NCI-H1417 treated with DMSO at 0.1 percent for 48 hours (cell line): Measurements from ENCODE around the gene SLC31A2.
"Not testable (repeated sequence)": the region's sequence is repeated elsewhere in the genome, so short reads cannot be mapped to it uniquely, and the experiment has no call there.

Experiments used
- DNase-seq: peaks from one replicate; lab custom pipeline; 2025; lab: John Stamatoyannopoulos, UW

SLC31A2 gene

DNA sequence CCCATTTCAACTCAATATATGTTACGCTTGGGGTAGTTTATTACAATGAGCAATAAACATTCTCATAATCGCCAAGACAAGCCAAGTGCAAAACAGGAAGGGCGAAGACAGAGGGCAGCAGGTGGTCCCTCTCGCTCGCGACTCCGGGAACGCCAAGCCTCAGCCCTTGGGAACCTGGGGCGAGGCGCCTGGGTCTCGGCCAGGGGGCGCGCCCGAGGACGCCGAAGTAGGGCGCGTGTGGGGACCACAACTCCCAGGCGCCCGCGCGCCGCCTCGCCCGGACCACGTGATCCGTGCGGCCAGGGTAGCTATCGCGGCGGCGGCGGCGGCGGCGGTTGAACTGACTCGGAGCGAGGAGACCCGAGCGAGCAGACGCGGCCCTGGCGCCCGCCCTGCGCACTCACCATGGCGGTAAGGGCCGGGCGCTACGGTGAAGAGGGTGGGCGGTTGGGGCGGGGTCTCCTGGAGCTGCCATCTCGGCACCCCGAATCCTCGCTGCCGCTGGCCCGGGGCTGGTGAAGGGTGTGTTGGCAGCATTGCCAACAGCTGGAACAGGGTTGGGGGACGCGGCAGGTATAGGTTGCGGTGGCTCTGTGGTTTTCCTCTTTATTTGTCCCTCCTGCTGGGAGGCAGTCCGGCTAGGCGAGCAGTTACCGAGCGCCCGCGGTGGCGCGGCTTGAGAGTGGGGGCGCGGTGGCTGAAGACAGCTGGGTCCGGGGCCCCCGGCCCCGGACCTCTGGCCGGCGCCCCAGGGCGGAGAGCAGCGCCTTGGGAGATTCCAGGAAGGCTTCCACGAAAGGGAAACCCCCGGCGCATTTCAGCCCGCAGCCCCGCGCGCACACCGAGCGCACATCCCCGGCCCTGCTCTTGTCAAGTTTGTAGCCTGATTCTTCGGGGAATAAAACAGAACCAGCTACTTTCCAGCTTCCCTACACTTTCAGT, at the start of gene SLC31A2:
Gene SLC31A2, plus strand, starts transcription at position 338 of the 942 bp plus-strand sequence. Its CDS starts 68 bp downstream, at position 406.
- DNase-seq, result peak; percentile 65

DNA sequence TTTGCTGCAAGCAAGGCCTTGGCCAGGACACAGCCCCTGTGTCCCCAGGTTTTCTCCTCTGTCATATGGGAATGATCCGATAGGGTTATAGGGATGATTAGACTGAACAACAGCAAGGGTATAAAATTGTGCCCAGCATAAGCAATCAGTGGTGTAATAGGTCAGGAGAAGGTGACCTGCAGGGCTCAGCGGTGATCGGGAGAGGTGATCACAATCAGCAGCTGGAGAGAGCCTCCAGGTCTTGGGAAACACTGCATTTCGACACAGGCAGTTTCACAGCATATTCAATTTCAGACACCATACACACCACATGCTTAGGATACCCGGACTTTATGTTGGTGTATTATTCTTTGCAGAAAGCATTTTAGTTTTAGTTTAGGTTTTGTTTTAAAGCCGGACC, 45.5 kb upstream of the SLC31A2 start:
- DNase-seq, result not testable (repeated sequence)

DNA sequence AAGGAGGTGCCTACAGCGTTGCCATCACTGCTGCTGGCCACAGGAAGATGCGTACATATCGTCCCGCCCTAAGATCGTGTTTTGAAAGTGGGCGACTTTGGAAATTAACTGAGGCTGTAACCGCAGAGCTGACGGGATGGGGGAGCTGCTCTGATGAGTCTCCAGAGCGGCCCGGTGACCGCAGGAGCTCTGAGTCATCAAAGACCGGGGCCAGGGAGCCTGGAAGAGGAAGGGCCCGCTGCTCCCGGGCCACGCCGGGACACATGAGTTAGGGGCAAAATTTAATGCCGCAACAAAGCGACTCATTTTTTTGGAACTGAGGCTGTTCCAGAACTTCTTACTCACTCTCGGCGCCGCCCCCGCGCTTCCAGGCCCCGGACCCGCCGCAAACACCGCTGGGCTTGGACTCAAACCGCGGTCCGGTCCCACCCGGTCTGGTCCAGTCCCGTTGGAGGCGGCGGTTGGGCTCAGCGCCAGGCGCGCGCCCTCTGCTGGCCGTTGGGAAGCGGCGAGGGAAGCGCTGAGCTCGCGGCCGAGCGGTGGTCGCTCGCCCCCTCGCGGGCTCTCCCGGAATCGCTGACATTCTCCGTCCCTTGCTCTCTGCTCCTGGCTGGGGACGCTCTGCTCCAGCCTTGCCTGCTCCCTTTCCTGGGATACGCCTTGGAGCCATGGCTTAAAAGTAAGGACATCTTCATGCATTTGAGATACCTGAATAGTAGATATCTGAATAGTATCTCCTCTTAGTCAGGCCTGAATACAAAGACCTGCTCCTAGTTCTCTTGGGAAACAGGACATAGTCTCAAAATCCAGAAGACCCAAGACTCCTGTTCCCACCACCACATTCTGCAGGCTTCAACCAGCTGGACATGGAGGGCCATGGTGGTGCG, 39.5 kb upstream of the SLC31A2 start:
- DNase-seq, result not testable (repeated sequence)

DNA sequence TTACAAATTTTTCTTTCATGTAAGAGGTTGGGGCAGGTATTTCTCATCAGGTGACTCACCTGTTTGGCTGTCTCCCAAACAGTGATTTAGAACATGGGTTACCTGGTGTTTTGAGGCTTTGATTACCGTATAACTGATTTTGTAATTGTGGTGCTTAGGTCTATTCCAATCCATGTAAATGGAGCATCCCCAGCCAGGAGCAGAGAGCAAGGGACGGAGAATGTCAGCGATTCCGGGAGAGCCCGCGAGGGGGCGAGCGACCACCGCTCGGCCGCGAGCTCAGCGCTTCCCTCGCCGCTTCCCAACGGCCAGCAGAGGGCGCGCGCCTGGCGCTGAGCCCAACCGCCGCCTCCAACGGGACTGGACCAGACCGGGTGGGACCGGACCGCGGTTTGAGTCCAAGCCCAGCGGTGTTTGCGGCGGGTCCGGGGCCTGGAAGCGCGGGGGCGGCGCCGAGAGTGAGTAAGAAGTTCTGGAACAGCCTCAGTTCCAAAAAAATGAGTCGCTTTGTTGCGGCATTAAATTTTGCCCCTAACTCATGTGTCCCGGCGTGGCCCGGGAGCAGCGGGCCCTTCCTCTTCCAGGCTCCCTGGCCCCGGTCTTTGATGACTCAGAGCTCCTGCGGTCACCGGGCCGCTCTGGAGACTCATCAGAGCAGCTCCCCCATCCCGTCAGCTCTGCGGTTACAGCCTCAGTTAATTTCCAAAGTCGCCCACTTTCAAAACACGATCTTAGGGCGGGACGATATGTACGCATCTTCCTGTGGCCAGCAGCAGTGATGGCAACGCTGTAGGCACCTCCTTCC, 37.9 kb upstream of the SLC31A2 start:
- DNase-seq, result not testable (repeated sequence)

GRCh38 chr9:113118829-113119228, 32.0 kb upstream of the SLC31A2 start:
- not testable (repeated sequence) for DNase-seq

GRCh38 chr9:113125386-113126035, 25.3 kb upstream of the SLC31A2 start:
- DNase-seq, result no peak

DNA sequence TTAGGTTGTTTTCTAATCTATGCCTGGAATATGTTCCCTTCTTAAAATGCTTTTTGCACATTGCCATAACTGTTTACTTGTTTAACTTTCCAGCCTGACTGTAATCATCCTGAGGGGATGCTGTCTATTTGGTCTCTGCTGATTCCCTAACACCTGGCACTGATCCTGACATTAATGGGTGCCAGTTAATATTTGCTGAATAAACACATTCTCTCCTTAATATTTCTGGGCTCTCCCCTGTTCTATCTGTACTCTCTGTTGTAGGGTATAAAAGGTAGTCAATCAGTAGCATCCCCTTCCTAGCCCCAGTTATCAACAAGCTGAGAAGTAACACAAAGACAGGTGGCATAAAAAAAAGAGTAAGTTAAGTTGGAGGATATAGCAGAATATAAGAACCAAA, 21.3 kb upstream of the SLC31A2 start:
- no peak for DNase-seq

DNA sequence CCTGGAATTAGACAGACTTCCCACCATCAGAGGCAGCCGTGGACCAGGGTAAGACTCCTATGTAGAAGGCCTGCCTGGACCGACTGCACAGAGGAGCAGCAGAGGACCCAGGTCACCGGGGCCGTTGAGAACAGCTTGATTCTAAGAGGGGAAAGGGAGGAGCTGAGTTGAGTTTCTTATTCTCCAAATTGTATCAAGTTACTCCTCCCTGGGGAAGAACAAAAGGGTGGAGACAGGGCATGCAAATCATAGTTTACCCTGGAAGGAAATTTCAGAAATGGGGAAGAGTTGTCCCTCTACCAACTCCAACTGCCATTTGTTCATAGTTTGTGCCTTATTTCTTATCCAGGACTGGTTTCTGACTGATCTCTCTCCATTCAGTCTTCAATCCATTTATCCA, 20.9 kb upstream of the SLC31A2 start:
- no peak for DNase-seq

- no peak for DNase-seq
Observed at GRCh38 chr9:113131689-113132151, 19.1 kb upstream of the SLC31A2 start.

- DNase-seq, result no peak
Observed at GRCh38 chr9:113137196-113138168, 13.3 kb upstream of the SLC31A2 start.

GRCh38 chr9:113138760-113139159, 12.0 kb upstream of the SLC31A2 start:
- DNase-seq, result no peak

GRCh38 chr9:113139225-113139829, 11.5 kb upstream of the SLC31A2 start:
- DNase-seq, result no peak

- DNase-seq, result no peak
Observed at GRCh38 chr9:113139953-113140352, 10.9 kb upstream of the SLC31A2 start.

DNA sequence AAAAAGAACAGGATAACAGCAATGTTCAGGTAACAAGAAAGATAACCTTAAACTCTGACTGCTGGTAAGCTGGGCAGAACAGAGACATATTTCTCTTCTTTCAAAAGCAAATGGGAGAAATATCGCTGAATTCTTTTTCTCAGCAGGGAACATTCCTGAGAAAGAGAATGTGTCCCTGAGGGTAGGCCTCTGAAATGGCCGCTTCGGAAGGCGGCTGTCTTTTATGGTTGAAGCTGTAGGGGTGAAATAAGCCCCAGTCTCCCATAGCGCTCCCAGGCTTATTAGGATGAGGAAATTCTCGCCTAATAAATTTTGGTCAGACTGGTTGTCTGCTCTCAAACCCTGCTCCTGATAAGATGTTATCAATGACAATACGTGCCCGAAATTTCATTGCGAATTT, 9.9 kb upstream of the SLC31A2 start:
- not testable (repeated sequence) for DNase-seq

DNA sequence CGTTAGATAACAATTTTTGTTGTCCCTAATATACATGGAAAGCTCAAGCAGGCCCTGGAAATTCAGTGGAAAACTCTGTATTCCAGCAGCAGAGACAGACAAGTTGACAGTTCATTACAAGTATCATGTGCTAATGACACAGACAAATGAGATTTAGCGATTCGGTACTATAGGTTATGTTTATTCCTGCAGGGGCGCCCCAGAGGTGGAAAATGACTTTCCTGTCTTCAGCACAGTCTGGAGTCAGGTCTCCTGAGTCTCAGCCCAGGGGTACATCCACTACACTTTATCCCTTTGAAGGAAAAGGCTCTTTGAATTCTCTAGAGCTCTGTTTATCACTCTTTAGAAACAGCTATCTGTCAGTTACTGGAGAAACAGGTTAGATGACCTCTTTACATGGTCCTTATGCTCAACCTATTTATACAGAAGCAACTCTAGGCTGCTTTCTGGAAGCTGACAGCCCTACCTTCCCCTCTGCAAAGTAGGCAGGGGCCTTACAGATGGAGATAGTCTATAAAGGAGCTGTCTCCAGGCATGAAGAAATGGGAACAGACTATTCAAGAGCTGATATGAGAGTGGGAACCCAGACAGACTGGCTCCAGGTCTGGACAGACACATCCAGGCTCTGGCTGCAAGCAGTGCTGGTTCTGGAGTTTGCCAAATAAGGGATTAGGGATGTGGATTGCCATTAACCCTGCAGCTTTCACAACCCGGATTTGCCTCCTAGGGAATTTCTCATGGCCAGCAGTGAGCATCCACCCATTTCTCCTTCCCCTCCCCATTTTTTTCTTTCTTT, 7.2 kb upstream of the SLC31A2 start:
- no peak for DNase-seq

DNA sequence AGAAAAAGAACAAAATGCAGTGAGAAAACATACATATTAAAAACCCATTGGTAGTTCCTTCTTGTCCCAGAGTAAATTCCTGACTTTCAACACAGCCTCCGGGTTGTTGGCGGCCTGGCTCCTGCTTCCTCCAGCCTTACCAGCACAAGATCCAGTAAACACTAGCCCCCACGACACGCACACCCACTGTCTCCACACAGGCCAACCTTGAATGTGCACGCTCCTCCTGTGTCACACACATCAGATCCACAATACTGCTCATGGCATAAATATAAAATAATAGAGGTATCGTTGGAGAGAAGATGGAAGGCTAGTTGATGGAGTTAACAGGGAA, 2.5 kb upstream of the SLC31A2 start:
- DNase-seq, result no peak

DNA sequence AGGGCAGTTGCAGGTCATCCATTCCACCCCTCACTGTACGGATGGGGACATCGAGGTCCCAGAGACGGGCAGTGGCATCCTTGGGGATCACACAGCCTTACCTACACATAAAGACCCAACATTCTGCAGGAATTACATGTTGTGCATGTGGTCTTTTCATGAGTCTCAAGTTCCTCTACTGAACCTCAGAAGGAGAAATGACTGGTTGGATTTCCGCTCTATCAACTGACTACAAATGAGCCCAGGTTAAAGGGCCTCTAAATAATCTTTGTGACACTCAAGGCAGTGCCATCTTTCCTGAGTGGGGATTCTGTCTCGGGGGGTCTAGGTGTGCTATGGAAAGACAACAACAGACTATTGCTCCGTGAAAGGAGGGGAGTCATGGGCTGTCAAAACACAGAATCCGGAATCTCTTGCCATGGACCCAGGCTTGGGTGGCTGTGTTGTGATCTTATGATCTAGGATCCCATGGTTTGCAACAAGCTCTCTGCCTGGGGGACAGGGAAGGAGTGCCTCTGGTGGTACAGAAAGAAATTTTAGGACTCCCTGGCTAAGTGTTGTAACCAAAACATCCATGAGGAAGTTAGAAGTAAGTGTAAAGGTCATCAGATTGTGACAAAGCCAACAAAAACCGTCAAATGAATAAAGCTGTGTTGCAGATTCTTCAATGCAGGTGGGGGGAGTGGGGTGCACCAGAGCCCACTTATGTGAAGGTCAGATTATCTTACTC, 1.9 kb upstream of the SLC31A2 start:
- no peak for DNase-seq

DNA sequence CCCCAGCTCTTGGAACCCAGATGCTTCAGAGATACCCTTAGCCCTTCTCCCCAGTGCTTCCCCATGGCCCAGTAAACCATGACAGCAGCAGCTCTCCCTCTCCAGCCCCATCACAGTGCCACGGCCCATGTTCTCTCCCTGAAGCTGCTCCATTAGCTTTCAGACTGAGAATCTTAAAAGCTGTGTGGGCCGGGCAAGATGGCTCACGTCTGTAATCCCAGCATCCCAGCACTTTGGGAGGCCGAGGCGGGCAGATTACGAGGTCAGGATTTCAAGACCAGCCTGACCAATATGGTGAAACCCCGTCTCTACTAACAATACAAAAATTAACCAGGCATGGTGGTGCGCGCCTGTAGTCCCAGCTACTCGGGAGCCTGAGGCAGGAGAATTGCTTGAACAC, 1.2 kb upstream of the SLC31A2 start:
- DNase-seq, result not testable (repeated sequence)
